ENCODE results near the gene CCDC24.
A peak's percentile ranks its signal among the peaks of the same experiment; 100 is the strongest.

CCDC24 gene

DNA sequence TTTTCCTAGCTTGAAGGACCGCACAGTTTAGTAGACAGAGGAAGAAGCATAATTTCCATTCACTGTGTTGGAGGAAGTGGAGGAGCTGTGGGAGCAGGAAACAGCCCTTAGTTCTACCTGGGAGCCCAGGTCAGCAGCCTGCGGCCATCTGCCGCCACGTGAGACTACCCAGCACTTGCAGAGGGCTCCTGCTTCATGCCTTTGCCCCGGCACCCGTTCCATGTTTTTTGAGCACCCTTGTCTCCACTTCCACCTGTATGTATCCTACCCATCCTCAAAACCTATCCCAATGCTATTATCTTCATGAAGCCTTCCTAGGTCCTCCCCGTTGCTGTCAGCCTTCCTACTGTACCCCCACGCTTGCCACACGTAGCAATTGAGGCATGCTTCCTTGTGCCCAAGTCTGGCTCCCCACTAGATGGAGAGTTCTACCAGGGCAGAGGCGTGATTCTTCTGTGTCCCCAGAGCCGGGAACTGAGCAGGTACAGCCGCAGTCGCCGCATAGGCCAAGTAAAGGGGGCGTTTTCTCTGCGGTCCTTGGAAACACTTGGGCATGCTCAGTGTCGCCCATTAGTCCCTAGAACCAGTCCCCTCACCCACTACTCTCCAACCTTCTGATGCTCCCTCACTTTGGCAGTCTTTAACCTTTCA, 38.0 kb downstream of the CCDC24 start:
- no peak for DNase-seq

DNA sequence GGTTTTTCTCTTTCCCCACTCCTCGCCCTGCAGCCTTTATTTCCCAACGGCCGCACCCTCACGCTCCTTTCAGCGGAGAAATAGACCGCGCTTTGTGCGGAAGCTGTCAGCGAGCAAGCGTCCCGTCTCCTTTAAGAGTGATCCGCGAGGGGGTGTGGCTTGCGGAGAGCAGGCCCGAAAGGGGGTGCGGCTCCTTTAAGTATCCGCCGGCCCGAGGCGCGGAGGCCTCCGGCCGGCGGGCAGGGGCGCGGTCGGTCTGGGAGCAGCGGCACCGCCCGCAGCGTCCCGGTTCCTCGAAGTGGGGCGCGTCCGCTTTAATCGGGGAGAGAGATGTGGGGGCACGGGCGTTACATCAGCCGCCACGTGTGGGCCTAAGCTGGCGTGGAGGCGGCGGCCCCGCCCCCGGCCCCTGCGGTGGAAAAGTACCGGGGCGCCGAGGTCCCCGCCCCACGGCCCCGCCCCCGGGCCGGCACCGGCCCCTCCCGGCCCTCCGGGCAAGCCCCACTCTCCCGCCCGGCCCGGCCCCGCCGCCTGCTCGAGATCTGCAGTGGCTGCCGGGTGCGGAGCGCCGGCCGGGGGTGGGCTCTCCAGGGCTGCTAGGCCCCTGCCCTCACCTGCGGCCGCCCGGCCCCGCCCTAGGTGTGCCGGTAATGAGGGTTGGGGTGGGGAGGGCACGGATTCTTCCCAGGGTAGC, 38.7 kb downstream of the CCDC24 start:
- DNase-seq, result peak; percentile 87

DNA sequence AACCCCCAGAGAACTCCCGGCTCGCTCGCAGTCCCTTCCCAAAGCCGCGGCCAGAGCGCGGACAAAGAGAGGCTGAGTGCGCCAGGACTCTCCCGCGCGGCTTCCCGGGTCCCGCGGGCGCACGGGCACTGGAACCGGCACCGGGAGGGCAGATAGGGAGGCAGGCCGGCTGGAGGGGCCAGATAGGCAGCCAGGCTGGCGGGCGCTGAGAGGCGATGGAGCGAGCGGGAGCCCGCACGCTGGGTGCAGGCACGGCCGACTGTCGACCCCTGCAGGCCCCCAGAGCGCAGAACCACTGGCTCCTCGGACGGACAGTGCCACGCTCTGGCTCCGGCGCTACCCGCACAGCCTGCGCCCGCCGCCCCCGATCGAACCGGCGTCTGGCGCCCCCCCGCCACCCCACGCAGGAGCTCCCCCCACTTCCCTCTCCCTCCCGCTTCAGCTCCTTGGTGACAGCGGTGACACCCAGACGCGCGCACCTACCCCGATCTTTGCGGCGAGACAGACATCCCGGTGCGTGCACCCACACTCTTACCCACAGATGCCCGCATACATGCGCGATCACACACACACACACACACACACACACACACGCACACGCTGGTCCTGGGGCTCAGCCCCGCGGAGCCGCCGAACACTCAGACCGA, 39.3 kb downstream of the CCDC24 start:
- DNase-seq, result peak; percentile 61

DNA sequence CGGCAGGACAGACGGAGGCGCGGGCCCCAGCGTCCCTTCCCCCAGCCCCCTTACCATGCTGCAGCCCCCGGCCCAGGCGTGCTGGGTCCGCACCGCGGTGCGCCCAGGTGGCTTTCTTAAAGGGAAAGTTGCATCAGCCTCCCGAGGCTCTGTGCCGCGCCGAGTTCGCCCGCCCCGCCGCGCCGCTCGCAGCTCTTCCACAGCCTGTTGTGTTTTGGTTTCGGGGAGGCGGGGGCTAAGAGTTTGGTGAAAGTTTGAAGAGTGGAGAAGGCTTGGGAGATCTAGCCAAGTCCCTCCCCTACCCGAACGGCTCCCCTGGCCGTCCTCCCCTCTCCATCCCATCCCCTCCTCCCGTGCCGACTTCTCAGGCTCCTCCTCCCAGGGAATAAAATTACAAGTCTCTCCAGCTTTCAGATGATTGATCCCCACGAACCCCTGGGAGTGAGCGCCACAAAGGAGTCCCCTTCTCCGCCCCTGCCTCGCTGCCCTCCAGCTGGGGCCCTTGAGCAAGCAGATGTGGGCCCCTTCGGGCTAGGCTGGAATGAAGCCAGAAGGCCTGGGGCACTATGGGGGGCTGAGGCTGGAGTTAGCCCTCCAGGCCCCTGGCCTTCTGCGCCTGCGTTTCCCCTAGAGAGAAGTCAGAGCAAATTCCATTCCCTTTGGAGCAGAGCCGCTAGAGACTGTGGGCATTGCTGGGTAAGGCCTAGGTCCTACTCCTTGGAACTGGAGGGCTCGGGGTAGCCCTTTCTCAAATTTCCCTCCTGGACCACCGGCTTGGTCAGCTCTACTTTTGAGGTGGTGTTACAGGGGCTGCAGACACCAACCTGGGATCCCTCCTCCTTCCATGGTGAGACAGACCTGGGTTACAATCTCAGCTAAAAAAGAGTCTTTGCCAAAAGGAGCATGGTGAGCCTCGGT, 40.1 kb downstream of the CCDC24 start, which contains the start of gene SLC6A9:
SLC6A9 (minus strand) TSS at position 211 of the 918 bp plus-strand sequence. CDS start 7,185 bp downstream, outside the sequence.
- DNase-seq, result no peak

DNA sequence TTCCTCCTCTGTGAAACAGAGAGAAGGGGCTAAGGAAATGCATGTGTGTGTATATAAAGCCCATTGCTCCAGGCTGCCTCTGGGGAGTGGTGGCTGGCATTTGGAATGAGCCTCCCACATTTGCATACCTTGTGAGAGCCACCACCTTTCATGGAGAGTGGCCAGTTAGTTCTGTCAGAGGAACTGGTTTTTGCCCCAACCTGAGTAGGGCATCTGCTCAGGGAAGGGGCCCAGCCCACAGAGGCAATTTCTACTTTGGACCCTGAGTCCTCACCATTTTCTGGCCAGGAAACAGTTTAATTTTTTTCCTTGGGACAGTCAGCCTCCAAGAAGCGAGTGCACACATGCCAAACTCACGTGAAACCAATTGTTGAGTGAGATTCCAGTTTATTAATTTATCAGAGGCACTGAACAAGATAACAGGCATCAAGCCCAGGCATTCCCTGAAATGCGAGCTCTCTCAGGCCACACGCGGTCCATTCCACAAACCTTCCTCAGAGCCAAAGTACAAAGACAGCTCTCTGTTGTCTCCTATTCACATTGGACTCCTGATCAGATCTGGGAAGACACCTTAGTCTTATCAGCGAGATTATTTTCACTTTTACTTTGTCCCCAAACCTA, 40.9 kb downstream of the CCDC24 start:
- DNase-seq, result no peak

DNA sequence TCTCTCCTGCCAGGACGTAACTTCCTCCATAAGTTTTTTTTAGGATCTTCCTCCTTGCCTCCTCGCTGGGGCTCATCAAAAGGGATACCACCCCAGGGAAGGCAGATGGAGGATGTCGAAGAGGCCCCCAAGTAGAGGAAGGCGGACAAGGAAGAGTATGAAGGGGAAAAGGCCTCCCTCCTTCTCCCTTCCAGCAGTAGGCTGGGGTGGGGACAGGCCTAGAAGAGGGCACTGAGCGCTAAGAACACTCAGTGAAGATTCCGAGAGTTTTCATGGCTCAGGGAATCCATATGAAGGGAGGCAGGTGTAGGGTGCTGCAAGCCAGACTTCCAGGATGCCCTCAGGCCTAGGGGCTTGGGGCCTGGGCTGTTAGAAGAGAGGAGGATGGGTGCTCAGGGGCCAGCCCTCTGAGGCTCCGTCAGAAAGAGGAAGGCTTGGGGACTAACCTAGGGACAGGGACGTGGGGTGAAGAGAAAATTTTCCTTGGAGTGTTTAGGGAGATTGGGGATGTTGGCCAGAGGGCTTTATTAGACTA, 41.7 kb downstream of the CCDC24 start:
- no peak for DNase-seq

DNA sequence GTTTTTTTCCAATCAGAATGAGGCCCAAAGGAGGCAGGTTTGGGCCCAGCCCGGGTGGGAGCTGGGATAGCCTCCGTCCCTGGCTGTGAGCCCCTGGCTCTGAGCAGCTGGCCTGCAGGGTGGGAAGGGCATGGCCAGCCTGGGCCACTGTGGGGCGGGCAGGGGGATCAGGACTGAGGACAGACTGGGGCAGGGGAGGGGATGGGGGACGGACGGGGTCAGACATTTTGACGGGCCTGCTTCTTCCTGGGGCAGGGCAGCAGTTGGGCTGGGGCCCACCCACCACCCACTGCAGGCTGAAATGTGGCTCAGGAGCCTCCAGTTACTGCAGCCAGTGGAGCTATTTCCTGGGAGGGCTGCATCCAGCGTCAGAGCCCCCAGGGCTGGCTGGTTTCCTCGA, 42.4 kb downstream of the CCDC24 start:
- DNase-seq, result no peak

DNA sequence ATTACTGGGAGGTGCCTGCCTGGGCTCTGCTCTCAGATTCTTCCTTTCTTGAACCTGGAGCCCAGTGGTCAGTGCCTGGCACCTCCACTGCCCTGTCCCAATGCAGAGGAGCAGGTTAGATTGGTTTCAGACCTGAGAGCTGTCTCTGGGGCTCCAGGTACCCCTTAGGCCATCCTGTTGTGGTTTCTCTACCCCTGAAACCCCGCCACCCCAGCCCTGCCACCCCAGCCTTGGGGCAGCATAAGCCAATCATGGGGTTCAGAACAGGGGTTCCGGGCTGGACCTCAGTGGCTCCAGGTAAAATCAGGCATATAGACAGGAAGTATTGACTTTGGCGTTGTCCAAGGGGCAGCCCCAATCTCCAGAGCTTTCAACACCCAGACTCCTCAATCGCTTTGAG, 43.0 kb downstream of the CCDC24 start:
- DNase-seq, result no peak

DNA sequence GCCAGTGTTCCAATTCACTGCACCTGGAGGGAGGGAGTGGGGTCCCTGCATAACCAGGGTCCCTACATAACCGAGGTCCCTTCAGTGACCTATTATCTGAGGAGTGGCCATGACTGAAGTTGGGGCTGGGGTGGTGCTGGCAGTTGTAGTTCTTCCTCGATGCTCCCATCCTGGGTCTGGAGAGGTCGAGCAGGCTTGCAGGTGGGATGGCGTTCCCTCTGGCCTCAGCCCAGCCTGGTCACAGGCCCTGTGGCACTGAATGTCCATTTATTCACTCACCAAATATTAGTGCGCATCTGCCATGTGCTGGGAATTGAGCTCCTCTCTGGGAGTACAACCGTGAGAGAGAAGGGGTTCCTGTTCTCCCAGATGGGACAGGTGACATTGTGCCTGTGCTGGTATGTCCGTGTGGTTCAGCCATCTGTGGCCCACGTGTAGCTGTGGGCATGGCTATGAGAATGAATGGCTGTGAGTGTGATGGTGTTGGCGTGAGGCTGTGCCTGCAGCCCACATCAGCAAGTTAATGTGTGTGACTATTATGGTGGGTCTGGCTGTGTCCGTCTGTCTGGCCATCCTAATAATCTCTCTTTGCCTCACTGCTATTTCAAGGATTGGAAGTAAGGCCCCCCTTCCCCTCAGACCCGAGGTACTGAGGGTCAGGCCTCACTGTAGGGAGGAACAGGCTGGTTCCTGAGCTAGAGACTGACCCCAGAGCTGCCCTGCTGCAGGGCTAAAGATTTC, 43.7 kb downstream of the CCDC24 start:
- no peak for DNase-seq

DNA sequence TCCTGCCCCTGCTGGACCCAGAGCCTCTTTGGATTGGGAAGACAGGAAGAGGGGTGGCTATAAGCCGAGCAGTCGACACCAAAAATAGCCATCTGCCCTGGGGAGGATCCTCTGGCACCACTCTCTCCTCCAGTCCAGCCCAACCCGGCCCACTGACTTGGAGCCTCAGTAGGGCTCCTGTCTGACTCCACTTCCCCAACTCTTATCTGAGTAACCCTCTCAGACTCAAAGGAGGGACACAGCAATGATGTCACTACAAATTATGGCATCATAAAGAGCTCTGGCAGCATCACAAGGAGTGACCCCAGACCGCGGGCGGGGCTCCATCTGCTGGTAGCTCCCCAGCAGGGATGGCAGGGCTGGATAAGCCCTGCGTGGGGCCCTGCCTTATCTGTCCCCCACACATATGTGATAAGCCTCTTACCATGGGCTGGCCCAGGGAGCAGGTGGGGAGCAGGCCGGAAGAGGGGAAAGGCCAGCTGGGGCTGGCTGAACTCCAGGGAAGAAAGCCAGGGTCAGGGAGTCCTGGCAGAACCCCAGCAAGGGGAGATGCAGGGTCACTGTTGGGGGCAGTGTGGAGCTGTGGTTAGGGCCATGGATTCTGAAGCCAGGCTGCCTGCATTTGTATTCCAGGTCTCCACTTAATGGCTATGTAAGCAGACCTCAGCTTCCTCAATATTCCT, 44.5 kb downstream of the CCDC24 start:
- no peak for DNase-seq

DNA sequence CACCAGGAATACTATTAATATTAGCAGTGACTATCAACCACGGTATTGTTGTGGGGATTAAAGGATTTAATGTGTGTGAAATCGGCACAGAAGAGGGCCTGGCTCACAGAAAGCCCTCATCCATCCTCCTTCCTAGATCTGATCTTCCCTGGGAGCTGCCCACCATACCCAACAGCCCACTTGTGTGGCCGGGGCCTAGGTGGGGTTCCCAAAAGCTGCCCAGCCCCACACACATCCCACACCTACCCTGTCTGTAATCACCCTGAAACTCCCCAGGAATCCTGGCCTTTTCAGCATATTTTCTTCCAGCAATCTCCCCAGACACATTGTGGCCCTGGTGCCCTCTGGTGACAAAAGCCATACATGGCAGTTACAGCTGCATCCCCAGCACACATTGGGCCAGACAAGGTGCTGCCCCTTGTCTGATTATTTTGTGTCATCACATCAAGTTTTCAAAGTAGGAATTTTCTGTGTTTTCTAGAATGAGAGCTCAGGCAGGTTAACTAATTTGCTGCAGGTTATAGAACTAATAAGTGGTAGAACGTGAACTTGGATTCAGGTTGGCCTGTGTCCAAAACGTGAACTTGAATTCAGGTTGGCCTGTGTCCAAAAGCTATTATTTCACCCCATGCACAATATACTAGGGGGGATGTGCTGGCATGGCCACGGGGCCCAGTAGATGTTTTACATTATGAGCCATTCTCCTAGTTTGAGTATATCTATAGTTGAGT, 45.2 kb downstream of the CCDC24 start:
- DNase-seq, result peak; percentile 71

DNA sequence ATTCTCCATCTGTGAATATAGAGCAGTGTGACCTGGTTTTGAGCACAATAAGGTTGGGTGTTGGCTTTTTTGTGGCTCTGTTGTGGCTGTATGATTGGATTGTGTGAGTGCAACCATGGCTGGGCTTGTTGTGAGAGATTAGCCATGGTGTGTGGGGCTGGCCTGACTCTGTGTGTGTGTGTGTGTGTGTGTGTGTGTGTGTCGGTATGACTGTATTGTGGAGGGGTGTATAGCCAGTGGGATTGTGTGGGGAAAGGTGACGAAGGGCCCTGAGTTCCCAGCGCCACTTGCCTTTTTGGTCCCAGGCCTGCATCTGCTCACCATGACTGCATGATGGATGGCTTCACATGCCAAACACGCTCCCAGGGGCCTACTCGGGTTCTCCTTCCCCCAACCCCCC, 45.8 kb downstream of the CCDC24 start:
- no peak for DNase-seq

DNA sequence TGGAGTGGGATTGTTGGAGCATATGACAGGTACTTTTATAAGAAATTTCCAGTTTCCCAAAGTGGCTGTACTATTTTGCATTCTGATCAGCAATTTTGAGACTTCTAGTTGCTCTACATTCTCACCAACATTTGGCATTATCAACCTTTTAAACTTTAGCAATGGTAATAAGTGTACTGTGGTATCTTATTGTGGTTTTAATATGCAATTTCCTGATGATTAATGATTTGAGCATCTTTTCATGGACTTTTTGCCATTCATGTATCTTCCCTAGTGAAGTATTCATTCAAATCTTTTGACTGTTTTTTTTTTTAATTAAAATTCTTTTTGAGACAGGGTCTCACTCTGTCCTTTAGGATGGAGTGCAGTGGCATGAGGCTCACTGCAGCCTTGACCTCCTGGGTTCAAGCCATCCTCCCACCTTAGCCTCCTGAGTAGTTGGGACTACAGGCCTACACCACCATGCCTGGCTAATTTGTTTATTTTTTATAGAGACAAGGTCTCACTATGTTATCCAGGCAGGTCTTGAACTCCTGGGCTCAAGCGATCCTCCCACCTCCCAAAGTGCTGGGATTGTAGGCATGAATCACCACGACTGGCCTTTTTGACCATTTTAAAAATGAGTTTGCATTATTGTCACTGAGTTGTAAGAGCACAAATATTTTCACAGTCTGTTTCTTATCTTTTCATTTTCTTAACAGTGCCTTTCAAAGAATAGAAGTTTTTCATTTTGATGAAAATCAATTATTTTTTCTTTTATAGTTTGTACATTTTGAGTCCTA, 47.7 kb downstream of the CCDC24 start:
- DNase-seq, result no peak

DNA sequence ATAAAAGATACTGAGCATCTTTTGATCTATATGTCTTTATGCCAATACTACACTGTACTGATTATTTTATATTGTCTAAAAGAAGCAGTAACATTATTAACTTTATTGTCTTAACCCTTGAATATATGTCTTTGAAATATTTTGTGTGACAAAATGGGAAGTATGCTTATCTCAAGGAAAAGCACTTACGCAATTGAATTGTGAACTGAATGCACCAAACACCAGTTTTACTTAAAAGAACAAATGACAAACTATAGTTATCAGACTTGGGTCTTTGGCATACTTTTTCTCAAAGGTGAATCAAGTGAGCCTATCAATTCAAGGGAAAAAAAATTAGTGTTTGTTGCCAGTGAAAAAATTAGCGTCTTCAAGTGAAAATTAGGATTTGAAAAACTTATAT, 49.0 kb downstream of the CCDC24 start:
- no peak for DNase-seq

DNA sequence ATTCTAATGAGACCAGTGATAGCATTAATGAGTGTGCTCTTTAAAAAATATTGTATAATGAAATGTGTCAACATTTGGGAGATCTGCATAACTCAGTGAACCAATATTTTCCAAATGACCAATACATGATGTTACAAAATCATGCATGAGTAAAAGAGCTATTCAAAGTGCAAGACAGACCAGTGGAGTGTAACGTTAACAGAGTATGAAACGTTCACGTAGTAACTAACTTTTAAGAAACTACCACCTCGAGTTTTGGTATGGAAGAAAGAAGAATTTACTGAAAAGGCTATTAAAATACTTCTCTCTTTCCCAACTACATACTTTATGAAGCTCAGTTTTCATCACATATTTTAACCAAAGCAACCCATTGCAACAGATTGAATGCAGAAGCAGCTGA, 49.4 kb downstream of the CCDC24 start:
- DNase-seq, result no peak

DNA sequence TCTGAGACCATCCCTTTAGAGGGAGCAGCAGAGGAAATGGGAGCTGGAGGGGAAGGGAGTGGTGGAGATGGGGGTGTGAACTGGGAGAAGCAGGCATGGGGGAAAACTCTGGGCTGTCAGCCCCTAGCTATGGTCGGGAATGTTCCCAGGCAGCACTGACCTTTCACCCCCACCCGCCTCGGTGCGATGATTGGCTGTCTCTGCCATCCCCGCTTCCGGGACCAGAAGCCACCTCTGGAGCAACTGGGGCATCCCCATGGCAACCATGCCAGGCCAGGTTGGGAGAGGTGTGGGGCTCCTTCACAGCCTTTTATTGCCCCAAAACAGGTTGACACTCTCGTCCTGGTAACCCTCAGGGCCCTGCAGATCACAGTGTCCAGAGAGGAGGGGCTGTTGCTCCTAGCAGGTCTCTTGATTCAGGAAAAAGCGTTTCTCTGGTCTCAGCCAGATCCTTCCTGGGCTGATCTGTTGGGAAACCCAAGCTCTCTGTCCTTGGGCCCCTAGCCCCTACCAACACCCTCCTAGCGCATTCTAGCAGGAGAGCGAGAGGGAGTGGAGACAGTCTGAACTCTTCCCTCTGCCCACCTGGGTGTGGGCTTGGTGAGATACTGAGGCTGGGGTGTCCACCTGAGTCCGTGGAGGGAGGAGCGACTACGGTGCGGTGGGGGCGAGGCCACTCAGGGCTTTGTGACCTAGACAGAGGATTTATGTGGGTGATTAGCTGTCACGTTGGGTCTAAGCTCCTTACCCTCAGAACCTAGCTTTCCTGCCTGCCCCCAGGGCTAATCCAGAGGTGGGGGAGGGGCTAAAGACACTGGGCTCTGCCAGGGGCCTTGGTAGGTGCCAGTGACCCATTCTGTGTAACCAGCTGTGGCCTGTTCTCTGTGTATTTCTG, 52.0 kb downstream of the CCDC24 start:
- DNase-seq, result no peak

DNA sequence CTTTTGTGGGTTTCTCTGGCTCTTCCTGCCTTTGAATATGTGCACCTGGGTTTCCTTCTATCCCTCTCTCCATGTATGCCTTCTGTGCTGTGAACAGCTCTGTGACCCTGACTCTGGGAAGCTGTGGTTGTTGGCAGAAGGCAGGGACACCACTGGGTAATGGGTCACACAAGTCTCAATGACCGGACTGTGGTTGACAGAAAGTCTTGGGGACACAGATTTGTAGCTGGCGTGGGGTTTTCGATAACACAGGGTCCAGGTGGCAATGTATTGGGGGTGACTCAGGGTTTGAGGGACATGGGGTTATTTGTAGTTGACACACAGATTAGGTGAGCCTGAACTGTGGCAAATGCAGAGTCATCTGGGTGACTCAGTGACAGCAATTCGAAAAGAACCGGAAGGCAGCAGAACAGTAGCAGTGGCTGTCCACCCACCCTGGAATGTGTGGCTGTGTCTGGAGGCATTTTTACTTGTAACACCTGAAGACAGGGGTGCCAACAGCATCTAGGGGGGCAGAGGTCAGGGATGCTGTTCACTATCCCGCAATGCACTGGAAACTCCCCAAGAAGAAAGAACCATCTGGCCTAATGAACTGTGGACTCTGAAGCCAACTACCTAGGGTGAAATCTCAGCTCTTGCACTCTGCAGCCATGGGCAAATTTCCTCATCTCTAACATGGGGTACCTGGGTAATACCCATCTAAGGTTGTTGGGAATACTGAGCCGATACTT, 52.8 kb downstream of the CCDC24 start:
- no peak for DNase-seq

DNA sequence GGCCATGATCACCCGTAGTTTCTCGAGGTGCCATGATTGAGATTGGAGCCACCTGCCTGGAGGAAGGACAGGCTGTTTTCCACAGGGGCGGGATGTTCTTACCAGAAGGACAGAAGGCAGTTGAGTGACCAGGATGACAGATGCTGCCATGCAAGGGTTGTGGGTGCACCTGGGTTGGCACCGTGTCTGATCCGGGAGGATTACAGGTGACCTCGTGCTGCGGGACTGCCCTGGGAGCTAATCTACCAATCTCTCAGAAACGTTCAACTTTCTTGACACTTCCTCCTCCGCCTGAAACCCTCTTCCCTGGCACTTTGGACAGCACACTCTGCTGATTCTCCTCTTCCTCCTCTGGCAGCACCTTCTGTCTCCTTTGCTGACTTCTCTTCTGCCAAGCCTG, 53.7 kb downstream of the CCDC24 start:
- no peak for DNase-seq

Data from CD4-positive, alpha-beta T cell treated with Interleukin-12 subunit alpha and Interleukin-12 subunit beta, for 1 hour (primary cell).